Activated CD4-positive, CD25-positive, alpha-beta regulatory T cell treated with anti-CD3 and anti-CD28 coated beads, Interleukin-2, amount 50 U/mL, for 24 hours (primary cell): Measurements from ENCODE around the gene OSBPL6.
"Not testable (repeated sequence)": the region's sequence is repeated elsewhere in the genome, so short reads cannot be mapped to it uniquely, and the experiment has no call there.

Source experiments
- ATAC-seq, 2 donors: fragments of 150-1000 bp; cut with Tn5 transposase; one replicate each; pipeline ENCODE4 v1.10.0; 2021; ENCODE audit warnings: mild to moderate bottlenecking in 1 of 2, moderate library complexity in 1 of 2

Gene OSBPL6

DNA sequence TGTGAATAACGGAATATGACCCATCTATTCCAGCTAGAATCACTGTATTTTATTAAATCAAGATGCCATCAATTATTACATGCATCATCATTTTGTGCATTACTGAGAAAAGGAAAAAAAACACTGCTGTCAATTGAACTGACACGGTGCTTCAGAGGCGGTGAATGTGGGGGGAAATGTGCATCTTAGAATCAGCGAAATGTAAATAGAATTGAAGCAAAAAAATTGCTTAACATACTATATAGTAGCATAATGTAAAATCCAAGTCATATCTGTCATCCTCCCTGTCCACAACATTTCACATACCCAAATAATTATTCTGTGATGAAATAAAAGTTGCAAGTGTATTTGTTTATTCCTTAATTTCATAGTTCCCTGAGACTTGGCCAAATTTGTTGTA lies 172.1 kb downstream of the OSBPL6 start:
- no peak for ATAC-seq

DNA sequence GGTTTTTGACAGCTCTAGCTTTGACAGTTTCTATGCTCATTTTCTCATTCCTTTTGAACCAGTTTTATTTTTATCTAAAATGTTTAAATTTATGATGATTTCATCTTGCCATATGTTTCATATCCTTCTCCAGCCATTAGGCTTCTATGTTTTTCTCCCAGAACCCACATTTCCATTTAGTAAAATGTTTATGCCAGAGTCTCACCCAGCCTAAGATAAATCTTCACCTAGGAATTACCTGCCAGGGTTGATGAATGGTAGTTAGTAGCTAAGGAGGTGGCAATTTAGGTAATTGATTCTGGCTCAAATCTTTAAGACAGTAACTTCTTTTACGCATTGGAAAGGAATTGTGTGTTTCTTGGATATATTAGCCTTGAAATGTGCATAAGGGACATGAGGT lies 173.0 kb downstream of the OSBPL6 start:
- no peak for ATAC-seq

DNA sequence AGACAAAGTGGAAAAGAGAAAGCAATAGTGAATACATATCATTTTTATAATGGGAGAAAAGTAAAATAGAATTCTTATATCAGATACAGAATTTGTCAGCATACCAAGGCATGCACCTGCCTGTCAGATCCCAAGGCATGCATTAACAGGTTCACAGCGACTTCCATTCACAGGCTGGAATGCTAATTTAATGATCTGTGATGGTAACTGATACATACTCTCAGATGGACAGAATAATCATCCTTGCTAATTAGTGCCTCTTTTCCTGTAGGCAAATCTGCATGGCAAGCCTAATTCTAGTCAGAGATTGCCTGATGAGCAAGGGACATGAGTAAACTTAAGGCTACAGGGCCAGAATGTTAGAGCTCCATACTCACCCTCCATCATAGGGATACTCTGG lies 180.6 kb downstream of the OSBPL6 start:
- ATAC-seq: no peak

DNA sequence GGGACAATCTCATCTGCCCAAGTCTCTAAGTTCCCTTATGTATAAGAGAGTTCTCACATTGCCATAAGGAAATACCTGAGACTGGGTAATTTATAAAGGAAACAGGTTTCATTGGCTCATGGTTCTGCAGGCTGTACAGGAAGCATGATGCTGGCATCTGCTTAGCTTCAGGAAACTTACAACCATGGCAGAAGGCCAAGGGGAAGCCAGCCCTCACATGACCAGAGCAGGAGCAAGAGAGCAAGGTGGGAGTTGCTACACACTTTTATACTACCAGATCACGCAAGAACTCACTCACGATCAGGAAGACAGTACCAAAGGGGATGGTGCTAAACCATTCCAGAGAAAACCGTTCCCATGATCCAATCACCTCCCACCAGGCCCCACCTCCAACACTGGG lies 182.7 kb downstream of the OSBPL6 start:
- ATAC-seq: no peak

DNA sequence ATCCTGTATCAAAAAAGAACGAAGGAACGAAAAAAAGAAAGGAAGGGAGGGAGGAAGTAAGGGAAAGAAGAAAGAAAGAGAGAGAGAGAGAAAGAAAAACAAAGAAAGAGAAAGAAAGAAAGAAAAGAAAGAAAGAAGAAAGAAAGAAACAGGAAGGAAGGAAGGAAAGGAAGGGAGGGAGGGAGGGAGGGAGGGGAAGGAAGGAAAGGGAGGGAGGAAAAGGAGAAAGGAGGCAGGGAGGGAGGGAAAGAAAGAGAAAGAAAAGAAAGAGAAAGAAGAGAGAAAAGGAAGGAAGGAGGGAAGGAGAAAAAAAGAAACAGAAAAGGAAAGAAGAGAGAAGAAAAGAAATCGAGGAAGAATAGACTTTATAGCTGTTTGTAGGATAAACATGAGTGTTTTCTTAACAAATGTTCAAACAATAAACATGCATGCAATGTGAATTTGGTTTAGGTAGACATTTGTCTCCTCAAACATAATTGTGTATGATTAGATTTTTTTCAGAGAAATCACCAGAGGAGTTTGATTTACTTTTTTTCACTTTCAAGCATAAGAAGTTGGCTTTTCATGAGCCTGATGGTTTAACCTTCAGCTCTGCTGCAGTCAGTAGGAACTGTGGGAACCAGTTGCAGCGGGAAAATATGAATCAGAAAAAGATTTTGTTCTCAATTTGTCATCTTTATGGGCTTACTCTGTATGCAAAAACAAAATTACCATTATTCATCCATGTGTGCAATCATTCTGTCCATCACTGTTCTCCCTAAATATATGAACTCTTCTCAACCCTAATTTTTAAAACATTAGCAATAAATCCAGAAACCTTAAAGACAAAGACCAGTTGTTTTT lies 185.1 kb downstream of the OSBPL6 start:
- ATAC-seq: no peak

DNA sequence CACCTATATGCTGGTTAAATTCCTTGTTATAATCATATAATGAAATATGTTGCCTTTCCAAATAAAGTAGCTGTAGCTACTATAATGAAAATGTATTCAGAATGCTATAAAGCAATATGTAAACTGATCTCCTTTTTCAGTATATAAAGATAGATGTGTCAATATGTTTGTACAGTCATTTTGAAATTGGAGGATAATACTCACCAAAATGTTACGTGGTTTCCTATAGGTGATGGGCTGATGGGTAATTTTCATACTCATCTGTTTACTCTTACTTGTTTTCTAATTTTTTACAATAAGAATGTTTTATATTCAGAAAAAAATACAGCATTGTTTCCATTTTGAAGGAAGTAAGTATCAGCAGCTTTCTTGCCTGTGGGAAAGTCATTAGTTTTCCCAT lies 186.5 kb downstream of the OSBPL6 start:
- peak; percentile 41 to 45 for ATAC-seq

DNA sequence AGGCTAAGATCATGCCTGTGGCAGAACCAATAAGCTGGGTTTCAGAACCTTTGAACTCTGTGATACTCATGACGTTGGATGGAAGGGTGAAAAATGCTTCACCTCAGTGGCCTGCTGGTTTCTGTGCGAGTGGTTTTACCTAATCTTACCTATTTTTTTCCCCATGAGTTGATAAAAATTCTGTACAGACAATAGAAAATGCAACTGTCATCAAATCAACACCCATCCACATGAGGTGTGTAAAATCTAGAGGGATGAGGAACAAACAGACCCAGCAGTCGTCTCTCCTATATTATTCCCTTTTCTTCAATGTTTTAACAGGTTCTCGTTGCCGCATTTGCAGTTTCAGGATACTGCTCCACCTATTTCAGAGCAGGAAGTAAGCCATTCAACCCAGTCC lies 189.4 kb downstream of the OSBPL6 start:
- no peak for ATAC-seq

DNA sequence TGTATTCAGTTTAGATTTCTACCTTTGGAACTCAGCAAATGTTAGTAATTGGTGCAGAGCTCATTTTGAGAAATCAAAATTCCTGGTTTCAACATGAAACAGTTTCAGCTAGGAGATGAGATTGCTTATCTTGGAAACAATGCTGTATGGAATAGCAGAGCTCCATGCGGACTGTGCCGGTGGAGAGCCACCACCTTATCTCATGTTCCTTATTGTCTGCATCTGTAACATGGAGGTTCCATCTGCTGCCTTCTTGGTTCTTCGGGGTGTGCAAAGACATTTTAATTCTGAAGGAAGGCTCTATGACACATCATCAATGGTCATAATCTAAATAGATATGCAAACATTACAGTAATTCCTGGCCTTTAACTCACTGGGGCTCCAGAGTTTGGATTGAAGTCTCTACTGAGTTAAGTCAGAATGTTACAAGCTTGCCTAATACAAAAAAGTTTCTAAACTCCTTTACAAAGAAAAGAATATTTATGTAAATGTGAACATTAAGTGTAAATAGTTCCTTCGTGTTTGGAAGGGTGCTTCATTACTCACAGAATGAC lies 191.4 kb downstream of the OSBPL6 start:
- no peak for ATAC-seq

DNA sequence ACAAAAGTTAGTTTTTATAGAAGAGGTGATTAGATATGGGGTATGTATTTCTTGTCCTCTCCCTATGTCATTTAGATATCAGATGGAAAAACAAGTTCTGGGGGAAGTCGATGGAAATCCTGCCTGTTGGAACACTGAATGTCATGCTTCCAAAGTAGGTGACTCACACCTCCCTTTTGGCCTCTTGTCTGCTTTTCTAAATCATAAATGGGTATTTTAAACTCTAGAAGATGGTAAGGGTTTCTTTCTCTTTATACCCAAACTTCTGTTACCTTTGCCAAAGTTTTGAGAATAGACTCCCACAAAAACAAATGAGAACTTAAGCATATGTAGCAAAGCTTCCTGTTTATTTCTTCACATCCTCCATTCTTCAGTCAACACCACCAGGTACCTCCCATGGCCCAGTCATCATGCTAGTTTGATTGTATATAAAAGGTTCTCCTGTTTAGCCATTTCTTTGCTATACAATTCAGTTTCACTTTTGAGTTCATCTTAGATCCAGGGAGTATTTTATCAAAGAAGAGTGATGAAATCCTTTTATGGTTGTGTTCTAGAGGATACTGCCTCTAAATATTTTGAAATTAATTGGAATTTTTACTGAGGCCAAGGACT lies 192.8 kb downstream of the OSBPL6 start:
- no peak for ATAC-seq

DNA sequence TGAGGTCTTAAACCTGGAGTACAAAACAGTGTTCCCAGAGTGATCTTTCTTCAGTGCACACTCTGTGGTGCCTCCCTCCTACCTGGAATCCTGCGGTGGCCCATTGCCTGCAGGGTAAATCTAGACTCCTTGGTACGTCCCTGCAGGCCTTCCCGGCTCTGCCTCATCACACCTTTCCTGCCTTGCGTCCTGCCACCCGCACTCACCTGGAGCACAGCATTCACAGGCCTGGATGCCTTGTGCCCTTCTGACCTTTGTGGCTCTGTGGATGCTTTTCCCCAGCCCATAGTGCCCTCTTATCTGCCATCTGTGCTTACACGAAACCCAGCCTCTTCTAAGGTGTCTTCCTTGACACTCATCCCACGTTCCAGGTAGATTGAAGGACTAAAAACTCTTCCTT lies 194.0 kb downstream of the OSBPL6 start:
- no peak for ATAC-seq

DNA sequence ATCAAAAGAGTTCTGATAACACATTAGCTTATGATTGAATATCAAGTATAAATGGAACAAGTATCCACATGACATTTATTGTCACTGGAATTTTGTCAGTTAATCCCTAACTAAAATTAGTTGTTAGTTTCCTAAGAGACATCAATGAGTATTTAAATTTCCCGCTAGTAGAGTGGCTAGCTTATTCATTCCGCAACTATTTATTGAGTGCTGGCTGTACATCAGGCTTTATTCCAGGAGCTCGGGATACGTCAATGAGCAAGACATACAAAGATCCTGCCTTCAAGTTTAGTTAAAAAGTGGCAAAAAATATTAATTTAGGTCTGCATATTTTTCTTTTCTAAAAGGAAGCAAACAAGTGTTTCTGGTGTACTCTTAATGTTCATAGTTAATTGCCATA lies 197.4 kb downstream of the OSBPL6 start:
- no peak for ATAC-seq

DNA sequence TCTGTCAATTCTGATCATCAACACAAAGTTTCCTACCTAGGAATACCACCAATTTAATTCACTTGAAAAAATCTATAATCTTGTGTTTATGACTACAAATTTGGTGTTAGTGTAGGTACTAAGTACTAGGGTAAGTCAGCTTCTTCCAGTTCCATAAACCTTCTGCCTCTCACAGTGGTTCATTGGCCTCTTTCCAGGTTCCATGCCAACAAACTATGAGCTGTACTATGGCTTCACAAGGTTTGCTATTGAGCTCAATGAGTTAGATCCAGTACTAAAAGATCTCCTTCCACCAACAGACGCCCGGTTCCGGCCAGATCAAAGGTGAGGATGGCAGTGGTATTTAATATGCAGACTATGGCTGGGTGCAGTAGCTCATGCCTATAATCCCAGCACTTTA lies 197.9 kb downstream of the OSBPL6 start:
- ATAC-seq: no peak

DNA sequence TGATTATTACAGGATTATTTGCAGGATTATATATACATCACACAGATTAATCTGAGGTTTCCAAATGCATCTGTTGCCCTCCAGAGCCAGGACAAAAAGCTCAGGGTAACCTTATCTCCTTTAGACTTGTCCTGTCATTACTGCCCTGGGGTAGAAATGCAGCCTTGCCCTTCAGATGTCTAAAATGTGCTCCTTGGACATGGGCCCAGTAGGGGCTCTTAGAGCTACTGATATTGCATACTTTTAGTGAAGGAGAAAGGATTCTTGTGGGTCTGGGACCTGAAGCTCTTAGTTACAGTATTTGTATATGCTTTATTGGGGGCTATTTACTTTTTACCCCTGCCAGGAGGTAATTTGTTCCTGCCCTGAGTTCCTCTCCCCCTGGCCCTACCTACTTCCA lies 200.5 kb downstream of the OSBPL6 start:
- ATAC-seq: no peak

DNA sequence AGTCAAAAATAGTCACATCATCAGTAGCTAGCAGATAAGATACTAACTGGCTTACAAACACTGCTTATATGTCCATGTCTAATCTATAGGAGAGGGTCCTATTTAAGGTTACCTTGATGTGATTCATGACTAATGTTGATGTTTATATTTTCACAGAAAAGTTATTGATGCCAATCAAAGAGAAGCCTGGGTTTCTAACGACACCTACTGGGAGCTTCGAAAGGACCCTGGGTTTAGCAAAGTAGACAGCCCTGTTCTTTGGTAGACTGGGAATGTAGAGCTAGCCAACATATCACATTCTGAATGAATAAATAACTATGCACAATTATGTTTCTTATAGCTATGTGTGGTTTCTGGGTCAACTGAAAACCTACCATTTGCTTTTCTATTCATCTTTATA lies 201.0 kb downstream of the OSBPL6 start:
- ATAC-seq: no peak

DNA sequence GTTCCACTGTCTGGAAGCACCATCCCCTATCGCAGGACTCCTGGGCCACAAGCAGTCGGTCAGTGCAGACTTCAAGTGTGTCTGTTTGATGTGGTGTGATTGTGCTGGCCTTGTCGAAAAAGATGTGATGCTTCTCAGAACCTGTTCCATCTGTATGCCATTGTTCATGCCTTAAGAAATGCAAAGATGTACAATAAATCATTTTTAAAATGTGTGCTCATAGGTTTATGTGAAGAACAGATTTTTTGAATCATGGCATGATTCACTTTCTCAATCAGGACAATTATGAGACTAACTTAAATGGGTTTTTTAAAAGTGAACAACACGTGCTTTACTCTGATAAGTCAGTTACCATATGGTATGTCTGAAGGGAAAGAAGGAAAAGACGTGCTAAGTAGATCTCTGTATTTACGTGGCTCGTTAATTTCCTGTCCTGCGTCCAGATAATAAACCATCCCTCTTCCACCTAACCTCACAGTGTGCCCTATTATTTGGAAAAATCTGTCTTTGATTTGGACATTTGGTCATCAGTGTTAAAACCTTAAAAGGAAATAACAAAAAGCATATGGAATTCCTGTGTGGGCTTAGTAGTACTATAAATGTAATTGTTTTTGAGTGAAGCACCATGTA lies 201.7 kb downstream of the OSBPL6 start:
- no peak for ATAC-seq

DNA sequence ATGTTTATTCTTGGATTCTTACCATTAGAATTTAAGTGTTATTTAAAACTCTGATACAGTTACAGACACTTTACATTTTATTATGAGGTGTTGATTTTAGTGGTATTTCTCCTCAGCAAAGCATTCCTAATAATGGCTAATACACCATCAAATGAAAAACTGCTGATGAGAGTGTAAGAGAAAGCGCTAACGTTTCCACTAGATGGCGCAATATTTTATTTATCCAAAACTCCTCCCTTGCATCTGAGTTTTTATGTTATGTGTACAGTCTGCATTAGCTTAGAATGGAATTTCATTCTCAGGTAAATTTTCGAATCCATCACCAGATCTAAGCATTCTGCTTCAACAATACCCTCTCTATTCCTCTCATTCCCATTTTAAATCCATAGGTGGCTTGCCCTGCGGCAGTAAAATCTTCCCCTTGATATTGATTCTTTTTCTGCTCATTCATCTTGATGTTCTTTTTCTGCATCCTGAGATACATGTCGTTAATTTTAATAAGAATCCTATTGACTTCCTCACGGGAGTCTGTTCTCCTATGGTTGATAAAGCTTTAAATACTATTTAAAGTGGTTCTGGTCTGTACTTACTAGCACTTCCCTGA lies 202.8 kb downstream of the OSBPL6 start:
- ATAC-seq: peak; percentile 38 to 68

DNA sequence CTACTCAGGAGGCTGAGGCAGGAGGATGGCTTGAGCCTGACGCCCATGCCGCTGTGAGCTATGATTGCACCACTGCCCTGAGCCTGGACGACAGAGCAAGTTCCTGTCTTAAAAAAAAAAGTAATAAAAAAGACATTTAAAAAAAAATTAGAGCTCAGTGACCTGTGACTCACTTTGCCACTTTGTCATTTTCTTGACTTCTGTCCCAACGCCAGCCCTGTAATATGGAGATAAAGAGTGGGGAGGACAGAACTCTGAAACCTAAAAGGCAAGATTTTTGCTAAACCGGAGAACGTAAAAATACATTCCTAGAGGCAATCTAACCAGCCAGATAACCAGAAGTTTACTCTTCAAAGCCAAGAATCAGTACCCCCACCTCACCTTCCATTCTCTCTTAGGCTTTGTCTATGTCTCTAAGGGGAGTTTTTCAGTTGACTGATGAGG lies 207.7 kb downstream of the OSBPL6 start:
- no peak for ATAC-seq

DNA sequence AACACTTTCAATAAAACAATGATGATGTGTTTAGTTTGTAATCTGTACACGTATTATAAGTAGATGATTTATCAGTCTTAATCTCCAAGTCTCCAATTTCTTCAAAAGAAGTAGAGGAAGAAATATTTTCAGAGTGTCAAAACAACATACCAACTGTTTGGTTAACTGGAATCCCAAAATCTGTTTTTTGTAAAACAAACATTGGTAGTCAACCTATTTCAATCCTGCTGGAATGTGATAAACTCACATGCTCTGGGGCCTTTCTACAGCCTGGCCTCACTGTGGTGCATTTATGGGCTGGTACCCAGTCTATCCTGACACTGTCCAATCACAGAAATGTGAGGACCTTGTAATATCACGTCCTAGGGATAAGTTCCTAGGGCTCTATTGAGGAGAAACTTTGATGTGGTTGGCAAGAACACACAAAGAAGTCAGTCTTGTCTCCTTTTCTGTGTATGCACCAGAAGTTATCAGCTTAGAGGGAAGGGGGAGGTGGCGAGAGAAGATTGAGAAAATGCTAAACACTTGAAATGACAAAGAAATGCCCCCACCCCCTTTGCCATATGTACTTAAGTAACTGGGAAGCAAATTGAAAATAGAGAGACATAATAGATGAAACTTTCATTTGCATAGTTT lies 209.5 kb downstream of the OSBPL6 start:
- no peak for ATAC-seq

DNA sequence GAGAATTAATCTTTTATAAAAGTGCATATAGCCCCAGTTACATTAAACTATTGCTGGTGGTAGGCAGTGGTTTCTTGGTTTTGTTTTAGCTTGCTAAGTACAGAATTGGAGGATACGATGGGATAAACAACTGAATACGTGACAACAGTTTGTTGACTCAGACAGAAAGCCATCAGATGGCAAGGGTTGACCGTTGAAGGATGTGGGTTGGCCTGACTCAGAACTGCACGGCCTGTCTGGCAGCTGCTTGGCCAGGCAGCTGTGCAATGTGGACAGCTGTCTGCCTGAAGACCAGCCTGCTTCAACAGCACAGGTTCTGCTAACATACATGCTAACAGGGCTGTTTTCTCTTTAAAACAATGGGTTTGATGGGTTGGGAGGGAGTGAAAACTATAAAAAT lies 210.1 kb downstream of the OSBPL6 start:
- peak; percentile 61 to 77 for ATAC-seq

DNA sequence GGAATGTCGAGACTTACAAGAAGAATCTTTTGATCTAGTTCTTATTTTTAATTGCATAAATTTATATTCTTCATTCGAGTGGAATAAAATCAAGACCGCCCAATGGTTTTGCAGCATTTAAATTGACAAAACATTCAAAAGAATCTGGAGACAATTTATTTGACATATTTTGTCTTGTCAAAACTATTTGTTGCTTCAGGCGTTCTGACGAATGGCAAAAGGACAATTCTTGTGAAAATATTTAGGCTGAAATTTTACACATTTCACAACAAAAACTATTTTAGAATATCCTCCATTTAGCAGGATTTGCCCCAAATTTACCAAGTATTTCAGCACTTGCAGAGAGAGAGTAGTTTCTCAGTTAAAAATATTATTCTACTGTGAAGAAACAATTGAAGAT lies 214.9 kb downstream of the OSBPL6 start:
- ATAC-seq: no peak

DNA sequence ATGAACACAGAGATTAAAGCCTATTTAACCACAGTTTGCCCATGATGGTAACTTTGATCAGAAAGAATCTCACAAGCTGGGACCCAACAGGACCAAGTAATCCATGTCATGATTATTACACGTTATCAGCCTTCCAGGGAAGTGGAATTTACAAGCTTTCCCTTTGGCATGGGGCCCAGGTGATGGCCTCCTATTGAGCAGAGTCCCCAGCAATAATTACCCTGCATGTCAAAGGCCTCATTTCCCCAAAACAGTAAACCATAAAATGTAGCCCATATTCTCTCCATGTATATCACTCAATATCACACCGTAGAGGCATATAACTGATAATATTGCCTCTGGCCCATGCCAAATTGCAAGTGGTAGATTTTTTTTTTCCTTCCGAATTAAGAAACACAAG lies 217.7 kb downstream of the OSBPL6 start:
- ATAC-seq: no peak

DNA sequence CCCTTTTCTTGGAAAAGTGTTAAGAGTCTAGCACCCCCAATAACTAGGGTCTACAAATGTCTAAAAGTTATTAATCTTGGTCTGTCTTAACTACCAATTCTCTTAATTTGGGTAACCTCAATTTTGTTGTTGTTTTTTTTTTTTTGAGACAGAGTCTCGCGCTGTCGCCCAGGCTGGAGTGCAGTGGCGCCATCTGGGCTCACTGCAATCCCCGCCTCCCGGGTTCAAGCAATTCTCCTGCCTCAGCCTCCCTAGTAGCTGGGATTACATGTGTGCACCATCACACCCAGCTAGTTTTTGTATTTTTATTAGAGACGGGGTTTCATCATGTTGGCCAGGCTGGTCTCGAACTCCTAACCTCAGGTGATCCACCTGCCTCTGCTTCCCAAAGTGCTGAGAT lies 218.1 kb downstream of the OSBPL6 start:
- not testable (repeated sequence) for ATAC-seq
